ENCODE results near the gene EMSY.

EMSY gene

DNA sequence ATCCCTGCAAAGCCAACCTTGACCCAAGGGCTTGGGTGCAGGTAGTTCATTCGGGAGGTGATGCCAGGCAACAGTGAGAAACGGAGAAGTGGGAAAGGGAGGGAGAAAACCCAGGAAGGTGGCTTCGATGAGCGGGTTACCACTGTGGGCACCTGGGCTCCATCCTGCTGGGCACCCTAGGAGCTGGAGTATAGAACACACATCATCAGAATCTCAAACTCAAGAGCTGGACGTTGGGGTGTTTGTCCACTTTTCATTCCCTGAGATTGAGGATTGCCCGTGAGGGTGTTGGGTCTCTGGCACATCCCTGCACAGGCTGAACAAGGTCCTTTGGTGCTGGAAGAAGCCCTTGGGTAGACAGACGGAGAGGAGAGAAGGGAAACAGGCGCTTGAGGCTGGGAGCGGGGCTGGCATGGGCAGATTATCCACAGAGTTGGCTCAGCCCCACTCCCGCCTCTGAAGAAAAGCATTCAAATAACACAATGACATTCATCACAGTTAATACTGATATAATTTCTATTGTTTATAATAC lies 155.4 kb downstream of the EMSY start:
- DNase-seq: no peak

DNA sequence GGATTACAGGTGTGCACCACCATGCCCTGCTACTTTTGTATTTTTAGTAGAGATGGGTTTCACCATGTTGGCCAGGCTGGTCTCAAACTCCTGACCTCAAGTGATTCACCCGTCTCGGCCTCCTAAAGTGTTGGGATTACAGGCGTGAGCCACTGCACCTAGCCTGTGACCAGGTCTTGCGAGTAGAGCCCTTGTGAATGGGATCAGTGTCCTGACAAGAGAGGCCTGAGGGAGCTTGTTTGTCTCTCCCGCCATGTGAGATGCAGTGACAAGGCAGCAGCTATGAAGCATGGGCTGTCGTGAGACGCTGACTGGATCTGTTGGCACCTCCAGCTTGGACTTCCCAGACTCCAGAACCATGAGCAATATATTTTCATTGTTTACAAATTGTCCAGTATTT lies 156.5 kb downstream of the EMSY start:
- no peak for DNase-seq

DNA sequence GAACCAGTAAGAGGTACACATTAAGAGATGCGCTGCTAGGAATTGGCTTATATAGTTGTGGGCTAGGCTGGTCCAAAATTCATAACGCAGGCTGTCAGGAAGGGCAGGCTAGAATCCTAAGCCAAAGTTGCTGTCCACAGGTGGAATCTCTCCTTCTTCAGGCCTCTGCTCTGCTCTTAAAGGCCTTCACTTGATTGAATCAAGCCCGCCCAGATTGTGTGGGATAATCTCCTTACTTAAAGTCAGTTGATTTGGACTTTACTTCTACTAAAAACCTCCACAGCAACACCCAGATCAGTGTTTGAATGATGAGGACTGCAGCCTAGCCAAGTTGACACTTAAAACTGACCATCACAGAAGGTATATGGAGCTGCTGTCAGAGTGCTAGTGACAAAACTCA lies 156.9 kb downstream of the EMSY start:
- no peak for DNase-seq

DNA sequence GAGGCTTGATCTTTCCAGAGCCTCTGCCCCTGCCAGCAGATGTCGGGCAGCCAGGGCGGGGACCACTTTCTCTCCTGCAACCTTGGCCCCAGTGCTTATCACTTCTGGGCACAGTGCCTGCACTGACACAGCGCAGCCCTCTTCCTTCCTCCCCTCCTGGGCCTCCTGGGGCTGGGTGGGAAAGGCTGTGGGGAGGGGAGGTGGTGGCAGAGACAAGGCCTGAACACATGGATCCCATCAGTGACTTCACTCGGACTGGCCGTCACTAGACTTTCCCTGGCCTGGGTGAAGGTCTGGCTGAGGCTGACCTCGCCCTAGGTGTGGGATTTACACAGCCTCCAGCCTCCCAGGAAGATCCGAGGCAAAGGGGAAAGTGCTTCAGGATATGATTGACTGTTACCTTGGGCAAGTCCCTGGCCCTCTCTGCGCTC lies 157.6 kb downstream of the EMSY start:
- no peak for DNase-seq
